Tibial nerve (tissue), 4 donors: ENCODE data around the gene LRRC19. TPM values are rescaled to one million over a fixed set of nuclear protein-coding genes. Genes with fewer than 3 reads are reported as not detected.

ENCODE experiments used
- DNase-seq, 2 donors: peaks; one replicate each; pipeline ENCODE4 v3.0.0-alpha.2; 2019; ENCODE audit warnings: low spot score in 2 of 2
- H3K27ac ChIP-seq, 4 donors: fragments of 200-600 bp; sonication (generic) in 3 of 4; one replicate each; pipeline ENCODE4 v1.5.1; 2017 to 2019; ENCODE audit warnings: mild to moderate bottlenecking in 1 of 4
- H3K27me3 ChIP-seq, 2 donors: fragments of 200-600 bp; sonication (generic) in 1 of 2; one replicate each; pipeline versions ENCODE4 v1.5.1 to v1.6.0; 2017 to 2019
- H3K36me3 ChIP-seq, 3 donors: fragments of 200-600 bp; sonication (generic); one replicate each; pipeline ENCODE4 v1.5.1; 2018 to 2019
- H3K4me1 ChIP-seq, 4 donors: fragments of 200-600 bp; sonication (generic) in 3 of 4; one replicate each; pipeline ENCODE4 v1.5.1; 2017 to 2019
- H3K4me3 ChIP-seq, 4 donors: fragments of 200-600 bp; sonication (generic) in 3 of 4; one replicate each; pipeline ENCODE4 v1.5.1; 2017 to 2019; ENCODE audit warnings: mild to moderate bottlenecking in 1 of 4, moderate library complexity in 1 of 4
- H3K9me3 ChIP-seq, 4 donors: fragments of 200-600 bp; sonication (generic) in 3 of 4; one replicate each; pipeline ENCODE4 v1.5.1; 2017 to 2019
- EP300 ChIP-seq, 2 donors: sonication (generic); formaldehyde crosslinking; IDR thresholded peaks; one replicate each; pipeline ENCODE4 v1.6.1; 2017; ENCODE audit warnings: antibody characterized with exemption in 2 of 2, mild to moderate bottlenecking in 1 of 2
- POLR2A ChIP-seq, 2 donors: fragments of 450-650 bp; IDR thresholded peaks; one replicate each; pipeline ENCODE4 v1.6.1; 2017; ENCODE audit warnings: antibody characterized with exemption in 2 of 2, mild to moderate bottlenecking in 2 of 2, moderate library complexity in 2 of 2
- WGBS, 2 donors: methylation state at CpG; one replicate each; pipeline ENCODE4 v1.1.5; 2018; 5-methylcytosine and 5-hydroxymethylcytosine counted together
- total RNA-seq, 4 donors: library from RNA; depleted of rRNA; stranded (reverse); fragments of >200 nt; gene quantifications; one replicate each; pipeline ENCODE4 v1.1.0, GENCODE V29; 2016
- TF ChIP-seq, protein P1 (sequence below), 5 experiments: fragments of 200-600 bp in 3 of 5; fragments of 450-650 bp in 2 of 5; sonication (generic) in 3 of 5; IDR thresholded peaks; one replicate each; pipeline ENCODE4 v1.5.1; 2016 to 2019; ENCODE audit warnings: antibody characterized with exemption in 5 of 5, mild to moderate bottlenecking in 3 of 5, moderate library complexity in 2 of 5

The LRRC19 gene
- total RNA-seq, 4 donors from 2014 or later, result not detected

DNA sequence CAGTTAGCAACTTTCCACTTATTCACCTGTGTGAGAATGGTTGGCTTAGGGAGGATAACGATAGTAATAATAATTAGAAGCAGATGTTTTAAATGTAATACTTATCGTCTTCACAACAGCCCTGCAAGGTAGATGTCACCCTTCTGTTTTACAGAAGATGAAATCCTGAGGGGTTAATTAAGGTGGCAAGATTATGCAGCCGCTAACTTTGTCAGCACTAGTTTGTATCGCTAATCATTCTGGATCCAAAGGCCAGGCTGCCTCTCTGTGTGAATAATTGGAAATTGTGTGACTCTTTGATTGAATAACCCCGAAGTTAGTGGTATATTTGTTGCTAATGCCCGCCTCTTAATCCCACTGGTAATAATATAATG is 48.6 kb downstream of the LRRC19 start:
- Histone ChIP-seq H3K27ac (peak overlapping the region; percentile 85 to 93 (median 90)), H3K4me1 (peaks cover 0 to 27% (median 0%) of the 10 kb centered on the region in 4 donors), H3K4me3 (peak overlapping the region; percentile 53 to 75 (median 70)), H3K36me3 (no peaks in the 10 kb centered on the region), H3K9me3 (no peaks in the 10 kb centered on the region), H3K27me3 (no peaks in the 10 kb centered on the region)
- DNase-seq, result no peak
- 20 to 23% methylated on average over 6 of the region's 6 CpGs for WGBS, 2 donors
- TF ChIP-seq POLR2A (IDR thresholded peaks at IDR 0.05) (no peak), EP300 (IDR thresholded peaks at IDR 0.05) (no peak)
- TF ChIP-seq, protein P1, sequence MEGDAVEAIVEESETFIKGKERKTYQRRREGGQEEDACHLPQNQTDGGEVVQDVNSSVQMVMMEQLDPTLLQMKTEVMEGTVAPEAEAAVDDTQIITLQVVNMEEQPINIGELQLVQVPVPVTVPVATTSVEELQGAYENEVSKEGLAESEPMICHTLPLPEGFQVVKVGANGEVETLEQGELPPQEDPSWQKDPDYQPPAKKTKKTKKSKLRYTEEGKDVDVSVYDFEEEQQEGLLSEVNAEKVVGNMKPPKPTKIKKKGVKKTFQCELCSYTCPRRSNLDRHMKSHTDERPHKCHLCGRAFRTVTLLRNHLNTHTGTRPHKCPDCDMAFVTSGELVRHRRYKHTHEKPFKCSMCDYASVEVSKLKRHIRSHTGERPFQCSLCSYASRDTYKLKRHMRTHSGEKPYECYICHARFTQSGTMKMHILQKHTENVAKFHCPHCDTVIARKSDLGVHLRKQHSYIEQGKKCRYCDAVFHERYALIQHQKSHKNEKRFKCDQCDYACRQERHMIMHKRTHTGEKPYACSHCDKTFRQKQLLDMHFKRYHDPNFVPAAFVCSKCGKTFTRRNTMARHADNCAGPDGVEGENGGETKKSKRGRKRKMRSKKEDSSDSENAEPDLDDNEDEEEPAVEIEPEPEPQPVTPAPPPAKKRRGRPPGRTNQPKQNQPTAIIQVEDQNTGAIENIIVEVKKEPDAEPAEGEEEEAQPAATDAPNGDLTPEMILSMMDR (IDR thresholded peaks at IDR 0.05), result no peak

DNA sequence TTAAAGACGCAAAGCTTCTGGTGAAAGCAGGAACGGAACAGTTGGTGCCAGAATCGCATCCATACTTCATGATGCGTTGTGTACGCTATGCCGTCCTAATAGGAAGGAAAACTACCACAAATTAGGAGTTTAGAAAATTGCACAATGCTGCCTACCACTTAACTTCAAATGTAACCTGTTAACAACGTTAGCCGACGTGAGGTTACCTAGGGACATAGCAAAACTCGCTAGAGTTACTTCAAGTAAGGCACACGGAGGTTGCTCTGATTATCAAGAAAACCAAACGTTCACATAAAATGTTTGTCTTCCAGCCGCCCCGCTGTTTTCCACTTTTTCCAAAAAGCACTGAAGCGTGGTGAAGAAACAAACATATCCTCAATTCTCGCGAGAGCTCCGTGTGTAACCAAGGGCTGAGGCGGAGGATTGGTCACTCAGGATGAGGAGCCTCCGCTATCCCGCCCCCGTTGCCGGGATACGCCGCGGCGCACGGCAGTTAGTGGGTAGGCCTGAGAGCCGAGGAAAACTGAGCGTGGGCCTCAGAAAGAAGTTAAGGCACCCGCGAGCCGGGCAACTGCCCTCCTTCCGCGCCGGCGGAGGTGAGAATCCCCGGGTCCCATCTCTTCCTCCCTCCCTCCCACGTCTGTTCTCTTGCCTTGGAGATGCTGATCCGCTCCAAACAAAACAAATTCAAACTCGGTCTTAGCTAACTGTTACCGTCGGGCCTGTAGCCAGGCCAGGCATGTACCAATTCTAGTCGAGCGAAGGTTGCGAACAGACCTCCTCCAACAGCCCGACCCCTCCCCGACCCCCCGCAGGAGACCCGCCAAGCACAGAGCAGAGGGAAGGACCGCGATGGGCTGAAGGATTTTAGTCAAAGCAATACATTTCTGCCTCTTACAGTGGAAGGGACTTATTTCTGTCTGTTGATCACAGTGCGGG is 49.3 kb downstream of the LRRC19 start, which contains the start of gene IFT74:
IFT74 (plus strand) TSS at position 492 of the 939 bp plus-strand sequence. CDS start 5,556 bp downstream, outside the sequence.
- TF ChIP-seq, protein P1 (IDR thresholded peaks at IDR 0.05), result no peak
- TF ChIP-seq EP300 (IDR thresholded peaks at IDR 0.05) (peak; percentile 76 to 82), POLR2A (IDR thresholded peaks at IDR 0.05) (peak in 1 of 2 donors; percentile 67)
- Histone ChIP-seq H3K4me3 (peak within 1 kb of the TSS; percentile 53 to 75 (median 70)), H3K4me1 (peaks cover 0 to 27% (median 0%) of the 10 kb centered on the region in 4 donors), H3K36me3 (no peaks in the 10 kb centered on the region), H3K27ac (peak within 1 kb of the TSS; percentile 85 to 93 (median 90)), H3K9me3 (no peaks in the 10 kb centered on the region), H3K27me3 (no peaks in the 10 kb centered on the region)
- peak; percentile 97 to 98 for DNase-seq
- 0 to 1% methylated on average over 47 to 52 of the region's 53 CpGs for WGBS, 2 donors

DNA sequence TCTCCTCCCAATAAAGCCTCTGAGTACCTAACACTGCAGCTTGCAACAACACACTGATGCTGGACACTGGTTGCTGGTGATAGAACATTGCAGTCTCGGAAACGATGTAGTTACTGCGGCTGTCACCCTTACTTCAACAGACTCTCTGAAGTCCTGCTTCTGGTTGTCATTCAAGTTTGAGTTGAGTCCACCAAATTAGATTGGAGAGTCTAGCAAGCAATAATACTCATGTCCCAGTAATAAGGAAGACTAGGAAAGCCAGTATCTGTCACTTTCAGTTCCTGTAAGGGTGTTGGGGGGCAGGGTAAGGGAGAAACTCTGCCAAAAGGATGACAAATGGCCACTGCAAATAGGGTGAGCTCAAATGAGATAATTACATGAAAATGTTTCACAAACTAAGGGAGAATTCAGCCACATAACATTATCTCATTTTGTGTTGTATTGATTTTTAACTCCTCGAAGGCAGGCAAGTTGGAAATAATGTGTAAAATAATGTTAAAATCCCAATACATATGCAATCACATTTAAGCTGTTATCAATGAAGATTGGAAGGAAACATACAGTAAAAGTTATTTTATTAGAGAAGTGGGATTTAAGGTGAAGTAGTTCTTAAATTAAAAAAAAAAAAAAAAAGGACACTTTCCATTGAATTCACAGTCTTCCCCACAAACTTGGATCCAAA is 50.1 kb downstream of the LRRC19 start:
- no peak for DNase-seq
- H3K9me3 ChIP-seq, result no peaks in the 10 kb centered on the region
- H3K27ac ChIP-seq, result peak overlapping the region; percentile 85 to 93 (median 90)
- peaks cover 0 to 27% (median 0%) of the 10 kb centered on the region in 4 donors for H3K4me1 ChIP-seq
- H3K4me3 ChIP-seq, result peak overlapping the region; percentile 38 to 75 (median 64)
- 64 to 69% methylated on average over 4 of the region's 4 CpGs for WGBS, 2 donors
- H3K36me3 ChIP-seq, result no peaks in the 10 kb centered on the region
- TF ChIP-seq POLR2A (IDR thresholded peaks at IDR 0.05) (no peak), EP300 (IDR thresholded peaks at IDR 0.05) (no peak)
- TF ChIP-seq, protein P1 (IDR thresholded peaks at IDR 0.05), result no peak
- no peaks in the 10 kb centered on the region for H3K27me3 ChIP-seq

DNA sequence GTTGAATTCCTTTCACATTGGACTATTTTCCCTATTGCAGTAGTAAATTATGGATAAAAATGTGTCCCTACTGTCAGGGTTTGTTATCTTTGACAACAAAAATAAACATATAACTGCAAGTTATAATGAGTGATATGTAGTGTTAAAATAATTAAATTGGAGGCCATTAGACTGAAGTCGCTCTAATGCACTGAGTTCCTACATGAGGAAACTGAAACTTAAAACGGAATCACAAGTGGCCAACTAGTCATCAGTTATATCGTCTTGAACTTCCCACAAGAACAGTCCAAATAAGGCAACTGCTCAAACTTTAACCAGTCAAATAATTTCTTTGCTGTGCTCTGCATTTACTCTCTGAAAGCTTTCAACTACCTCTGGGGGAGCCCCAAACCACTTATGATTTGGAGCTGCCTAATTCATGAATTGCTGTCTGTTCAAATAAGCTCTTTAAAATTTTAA is 51.4 kb downstream of the LRRC19 start:
- Histone ChIP-seq H3K9me3 (no peaks in the 10 kb centered on the region), H3K36me3 (no peaks in the 10 kb centered on the region)

More for the DNA sequence above, 51.4 kb downstream of the LRRC19 start:
- peaks cover 0 to 27% (median 0%) of the 10 kb centered on the region in 4 donors for H3K4me1 ChIP-seq
- no peak for DNase-seq
- no peaks in the 10 kb centered on the region for H3K27me3 ChIP-seq
- TF ChIP-seq EP300 (IDR thresholded peaks at IDR 0.05), result no peak
- TF ChIP-seq, protein P1 (IDR thresholded peaks at IDR 0.05), result no peak
- TF ChIP-seq POLR2A (IDR thresholded peaks at IDR 0.05), result no peak
- 62 to 75% methylated on average over 3 of the region's 3 CpGs for WGBS, 2 donors
- peak overlapping the region in 3 of 4 donors; percentile 8 to 93 (median 10) for H3K27ac ChIP-seq
- H3K4me3 ChIP-seq, result no peak overlapping the region
